ENCODE measurements around the gene GDI1.

The GDI1 gene

DNA sequence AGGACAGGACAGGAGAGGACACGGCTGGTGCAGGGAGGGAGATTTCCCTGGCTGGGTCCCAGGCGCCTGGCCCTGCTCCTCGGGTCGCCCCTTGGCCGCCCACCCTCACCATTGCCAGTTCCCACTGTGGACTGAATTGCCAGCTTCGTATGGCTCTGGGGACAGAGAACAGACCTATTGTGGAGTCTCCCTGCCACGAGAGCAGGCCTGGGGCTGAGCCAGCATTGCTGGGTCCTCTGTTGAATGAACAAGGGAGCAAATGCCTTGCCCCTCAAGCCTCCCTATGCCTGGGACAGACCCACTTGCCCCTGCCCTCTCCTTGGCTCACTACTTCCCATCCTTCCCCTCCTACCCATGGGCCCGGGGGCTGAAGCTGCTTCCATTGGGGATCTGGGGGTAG is 25.4 kb downstream of the GDI1 start:
- no peak for DNase-seq

DNA sequence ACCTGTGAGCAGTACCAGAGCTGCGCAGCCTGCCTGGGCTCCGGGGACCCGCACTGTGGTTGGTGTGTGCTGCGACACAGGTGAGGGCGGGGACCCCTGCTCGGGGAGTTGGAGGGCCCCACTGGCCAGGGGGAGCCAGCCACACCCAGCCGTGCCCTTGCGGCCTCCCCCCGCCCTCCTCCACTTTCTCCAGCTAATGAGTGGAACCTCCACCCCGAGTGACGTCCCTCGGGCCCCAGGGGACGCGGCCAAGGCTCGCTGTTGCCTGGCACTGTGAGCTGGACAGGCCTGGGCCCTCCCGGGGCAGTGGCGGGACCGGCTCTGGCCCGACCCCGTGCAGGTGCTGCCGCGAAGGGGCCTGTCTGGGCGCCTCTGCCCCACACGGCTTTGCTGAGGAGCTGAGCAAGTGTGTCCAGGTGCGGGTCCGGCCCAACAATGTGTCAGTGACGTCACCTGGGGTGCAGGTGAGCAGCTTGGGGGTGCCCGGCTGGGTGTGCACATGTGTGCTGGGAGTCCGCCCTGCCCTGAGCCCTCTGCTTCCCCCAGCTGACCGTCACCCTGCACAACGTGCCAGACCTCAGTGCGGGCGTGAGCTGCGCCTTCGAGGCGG is 26.8 kb downstream of the GDI1 start:
- no peak for DNase-seq

DNA sequence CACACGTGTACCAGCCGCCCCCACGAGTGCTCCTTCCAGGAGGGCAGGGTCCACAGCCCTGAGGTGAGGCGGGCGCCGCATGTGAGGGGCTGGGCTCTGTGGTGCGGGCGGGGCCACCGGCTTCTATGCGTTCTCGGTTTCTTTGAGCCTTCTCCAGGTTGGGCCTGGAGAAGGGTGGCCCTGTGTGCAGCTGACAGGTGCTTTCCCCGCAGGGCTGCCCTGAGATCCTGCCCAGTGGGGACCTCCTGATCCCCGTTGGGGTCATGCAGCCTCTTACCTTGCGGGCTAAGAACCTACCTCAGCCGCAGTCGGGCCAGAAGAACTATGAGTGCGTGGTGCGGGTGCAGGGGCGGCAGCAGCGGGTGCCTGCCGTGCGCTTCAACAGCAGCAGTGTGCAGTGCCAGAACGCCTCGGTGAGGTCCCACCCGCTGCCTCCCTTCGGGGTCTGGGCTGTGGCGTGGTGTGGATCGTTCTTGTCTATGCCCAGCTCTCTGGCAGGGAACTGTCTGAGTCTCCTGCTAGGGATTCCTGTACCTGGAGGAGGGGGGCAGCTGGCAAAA is 27.9 kb downstream of the GDI1 start:
- no peak for DNase-seq

DNA sequence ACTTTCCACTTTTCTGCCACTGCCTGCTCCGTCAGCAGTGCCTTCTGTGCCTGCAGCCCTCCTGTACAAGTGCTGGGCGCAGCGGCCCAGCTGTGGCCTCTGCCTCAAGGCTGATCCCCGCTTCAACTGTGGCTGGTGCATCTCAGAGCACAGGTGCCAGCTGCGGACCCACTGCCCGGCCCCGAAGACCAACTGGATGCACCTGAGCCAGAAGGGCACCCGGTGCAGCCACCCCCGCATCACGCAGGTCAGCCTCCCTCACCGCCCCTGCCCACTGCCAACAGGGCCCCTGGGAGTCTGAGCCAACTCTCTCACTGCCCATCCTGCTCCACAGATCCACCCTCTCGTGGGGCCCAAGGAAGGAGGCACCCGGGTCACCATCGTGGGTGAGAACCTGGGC is 28.6 kb downstream of the GDI1 start:
- DNase-seq = no peak

DNA sequence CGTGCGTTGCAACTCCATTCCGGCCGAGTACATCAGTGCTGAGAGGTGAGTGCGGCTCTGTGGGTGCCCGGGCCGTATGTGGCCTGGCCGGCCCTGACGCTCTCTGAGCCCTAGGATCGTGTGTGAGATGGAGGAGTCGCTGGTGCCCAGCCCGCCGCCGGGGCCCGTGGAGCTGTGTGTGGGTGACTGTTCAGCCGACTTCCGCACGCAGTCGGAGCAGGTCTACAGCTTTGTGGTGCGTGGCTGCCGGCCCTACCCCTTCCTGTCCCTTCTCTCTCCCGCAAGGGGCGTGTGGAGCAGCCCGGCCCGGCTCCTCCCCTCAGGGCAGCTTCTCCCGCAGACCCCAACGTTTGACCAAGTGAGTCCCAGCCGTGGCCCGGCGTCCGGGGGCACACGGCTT is 29.1 kb downstream of the GDI1 start:
- DNase-seq = no peak

DNA sequence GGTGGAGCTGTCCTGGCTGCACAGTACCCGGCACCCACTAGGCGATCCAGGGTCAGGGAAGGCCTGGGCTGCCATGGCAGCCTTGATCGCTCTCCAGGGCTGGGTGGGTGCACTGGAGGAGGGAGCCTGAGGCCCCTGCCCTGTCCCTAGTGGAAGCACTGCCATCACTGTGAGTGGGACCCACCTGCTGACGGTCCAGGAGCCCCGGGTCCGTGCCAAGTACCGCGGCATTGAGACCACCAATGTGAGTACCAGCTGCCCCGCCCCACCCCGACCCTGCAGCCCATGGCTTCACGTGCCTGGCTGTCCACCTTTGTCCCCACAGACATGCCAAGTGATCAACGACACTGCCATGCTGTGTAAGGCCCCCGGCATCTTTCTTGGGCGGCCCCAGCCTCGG is 30.0 kb downstream of the GDI1 start:
- DNase-seq = no peak

DNA sequence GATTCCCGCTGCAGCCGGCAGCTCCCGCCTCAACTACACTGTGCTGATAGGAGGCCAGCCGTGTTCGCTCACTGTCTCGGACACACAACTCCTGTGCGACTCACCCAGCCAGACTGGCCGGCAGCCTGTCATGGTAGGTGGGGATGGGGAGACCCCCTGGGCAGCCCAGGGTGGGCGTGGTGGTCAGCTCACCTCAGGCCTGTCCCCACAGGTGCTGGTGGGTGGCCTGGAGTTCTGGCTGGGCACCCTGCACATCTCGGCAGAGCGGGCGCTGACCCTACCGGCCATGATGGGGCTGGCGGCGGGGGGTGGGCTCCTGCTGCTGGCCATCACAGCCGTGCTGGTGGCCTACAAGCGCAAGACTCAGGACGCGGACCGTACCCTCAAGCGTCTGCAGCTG is 30.6 kb downstream of the GDI1 start:
- DNase-seq = no peak

DNA sequence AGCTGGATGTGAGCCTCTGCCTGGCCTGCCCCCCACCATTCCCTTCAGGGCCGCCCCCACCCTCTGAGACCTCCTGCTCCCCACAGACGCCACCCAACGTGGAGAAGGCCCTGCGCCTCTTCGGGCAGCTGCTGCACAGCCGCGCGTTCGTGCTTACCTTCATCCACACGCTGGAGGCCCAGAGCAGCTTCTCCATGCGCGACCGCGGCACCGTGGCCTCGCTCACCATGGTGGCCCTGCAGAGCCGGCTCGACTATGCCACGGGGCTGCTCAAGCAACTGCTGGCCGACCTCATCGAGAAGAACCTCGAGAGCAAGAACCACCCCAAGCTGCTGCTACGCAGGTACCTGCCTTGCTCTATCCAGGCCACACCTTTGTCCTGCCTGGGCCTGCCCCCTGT is 31.3 kb downstream of the GDI1 start:
- no peak for DNase-seq

DNA sequence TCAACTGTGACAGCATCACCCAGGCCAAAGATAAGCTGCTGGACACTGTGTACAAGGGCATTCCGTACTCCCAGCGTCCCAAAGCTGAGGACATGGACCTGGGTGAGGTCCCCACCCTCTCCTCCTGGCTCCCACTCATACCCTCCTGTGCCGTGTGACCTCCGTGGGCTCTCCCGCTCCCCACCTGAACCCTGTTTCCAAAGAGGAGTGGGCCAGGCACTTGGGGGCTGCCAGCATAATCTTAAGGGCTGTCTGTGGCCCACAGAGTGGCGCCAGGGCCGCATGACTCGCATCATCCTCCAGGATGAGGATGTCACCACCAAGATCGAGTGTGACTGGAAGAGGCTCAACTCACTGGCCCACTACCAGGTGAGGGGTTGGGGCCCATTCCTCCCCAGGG is 32.2 kb downstream of the GDI1 start:
- DNase-seq = no peak

DNA sequence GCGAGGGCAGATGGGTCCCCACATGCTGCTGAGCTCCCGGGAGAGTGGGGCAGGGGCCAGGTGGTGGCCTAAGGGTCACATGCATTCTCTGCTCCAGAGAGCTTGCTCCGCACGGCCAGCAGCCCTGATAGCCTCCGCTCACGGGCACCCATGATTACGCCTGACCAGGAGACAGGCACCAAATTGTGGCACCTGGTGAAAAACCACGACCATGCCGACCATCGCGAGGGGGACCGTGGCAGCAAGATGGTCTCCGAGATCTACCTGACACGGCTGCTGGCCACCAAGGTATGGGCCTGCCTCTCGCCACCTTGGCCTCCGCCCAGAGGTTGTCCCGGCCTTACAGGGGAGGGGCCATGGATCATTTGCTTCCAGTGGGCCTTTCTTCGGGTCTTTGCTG is 32.9 kb downstream of the GDI1 start:
- DNase-seq = no peak

DNA sequence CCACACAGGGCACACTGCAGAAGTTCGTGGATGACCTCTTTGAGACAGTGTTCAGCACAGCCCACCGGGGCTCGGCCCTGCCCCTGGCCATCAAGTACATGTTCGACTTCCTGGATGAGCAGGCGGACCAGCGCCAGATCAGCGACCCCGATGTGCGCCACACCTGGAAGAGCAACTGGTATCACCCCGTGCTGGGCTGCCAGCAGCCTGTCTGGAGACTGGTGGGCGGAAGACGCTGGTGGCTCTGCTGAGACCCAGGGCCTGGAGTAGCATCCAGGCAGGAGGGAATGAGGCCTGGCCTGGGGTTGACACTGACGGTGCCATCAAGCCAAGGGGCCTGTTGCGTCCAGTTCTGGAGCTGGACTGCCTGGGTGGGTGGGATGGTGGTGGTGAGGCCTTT is 33.5 kb downstream of the GDI1 start:
- no peak for DNase-seq

DNA sequence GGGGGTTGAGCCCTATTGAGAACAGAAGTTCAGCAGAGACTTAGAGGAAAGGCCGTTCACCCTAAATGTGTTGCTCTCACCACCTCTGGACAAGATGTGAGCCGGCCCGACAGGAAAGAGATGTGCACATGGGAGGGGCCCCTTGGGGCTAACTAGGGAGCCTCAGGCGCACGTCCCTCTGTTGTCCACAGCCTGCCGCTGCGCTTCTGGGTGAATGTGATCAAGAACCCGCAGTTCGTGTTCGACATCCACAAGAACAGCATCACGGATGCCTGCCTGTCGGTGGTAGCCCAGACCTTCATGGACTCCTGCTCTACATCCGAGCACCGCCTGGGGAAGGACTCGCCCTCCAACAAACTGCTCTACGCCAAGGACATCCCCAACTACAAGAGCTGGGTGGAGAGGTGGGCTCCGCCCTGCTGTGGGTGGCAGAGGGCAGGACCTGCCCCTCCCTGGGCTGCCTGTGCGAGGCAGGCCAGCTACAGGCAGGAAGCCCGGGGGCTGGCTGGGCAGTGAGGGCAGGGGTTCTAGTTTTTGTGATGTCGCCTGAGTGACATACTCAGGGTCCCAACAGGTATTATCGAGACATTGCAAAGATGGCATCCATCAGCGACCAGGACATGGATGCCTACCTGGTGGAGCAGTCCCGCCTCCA is 34.1 kb downstream of the GDI1 start:
- DNase-seq = no peak

DNA sequence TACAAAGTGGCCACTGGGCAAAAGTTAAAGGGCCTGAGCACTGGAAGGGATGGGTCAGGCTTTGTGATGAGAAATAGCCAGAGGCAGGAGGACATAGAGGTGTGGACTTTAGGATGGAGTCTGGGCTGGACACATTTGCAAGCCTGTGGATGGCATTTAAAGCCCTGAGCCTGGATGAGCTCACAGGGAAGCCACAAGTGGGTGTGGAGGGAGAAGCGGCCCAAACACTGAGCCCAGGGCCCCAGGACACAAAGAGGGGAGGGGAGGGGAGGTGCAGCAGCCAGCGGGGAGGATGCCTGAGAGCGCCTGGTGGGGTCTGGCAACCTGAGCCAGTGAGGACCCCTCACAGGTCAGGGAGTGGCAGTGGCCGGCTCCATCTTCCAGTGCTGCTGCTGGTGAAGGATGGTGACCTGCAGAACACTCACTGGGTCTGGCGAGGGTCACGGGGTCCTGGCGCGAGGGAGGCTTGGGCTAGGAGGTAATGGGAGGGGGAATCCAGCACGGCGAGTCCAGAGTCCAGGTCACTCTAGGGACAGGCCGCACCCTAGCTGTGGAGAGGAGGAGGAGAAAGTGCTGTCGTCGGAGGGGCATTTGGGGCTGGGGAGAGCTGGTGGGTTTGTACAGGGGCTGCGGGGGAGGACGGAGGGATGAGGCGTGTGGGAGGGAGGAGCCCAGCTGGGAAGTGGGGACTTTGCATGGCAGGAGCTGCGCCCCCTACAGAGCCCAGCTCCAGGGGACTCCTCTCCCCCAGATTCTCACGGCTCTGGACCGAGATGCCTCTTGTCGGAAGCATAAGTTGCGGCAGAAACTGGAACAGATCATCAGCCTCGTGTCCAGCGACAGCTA is 35.1 kb downstream of the GDI1 start:
- DNase-seq = no peak

DNA sequence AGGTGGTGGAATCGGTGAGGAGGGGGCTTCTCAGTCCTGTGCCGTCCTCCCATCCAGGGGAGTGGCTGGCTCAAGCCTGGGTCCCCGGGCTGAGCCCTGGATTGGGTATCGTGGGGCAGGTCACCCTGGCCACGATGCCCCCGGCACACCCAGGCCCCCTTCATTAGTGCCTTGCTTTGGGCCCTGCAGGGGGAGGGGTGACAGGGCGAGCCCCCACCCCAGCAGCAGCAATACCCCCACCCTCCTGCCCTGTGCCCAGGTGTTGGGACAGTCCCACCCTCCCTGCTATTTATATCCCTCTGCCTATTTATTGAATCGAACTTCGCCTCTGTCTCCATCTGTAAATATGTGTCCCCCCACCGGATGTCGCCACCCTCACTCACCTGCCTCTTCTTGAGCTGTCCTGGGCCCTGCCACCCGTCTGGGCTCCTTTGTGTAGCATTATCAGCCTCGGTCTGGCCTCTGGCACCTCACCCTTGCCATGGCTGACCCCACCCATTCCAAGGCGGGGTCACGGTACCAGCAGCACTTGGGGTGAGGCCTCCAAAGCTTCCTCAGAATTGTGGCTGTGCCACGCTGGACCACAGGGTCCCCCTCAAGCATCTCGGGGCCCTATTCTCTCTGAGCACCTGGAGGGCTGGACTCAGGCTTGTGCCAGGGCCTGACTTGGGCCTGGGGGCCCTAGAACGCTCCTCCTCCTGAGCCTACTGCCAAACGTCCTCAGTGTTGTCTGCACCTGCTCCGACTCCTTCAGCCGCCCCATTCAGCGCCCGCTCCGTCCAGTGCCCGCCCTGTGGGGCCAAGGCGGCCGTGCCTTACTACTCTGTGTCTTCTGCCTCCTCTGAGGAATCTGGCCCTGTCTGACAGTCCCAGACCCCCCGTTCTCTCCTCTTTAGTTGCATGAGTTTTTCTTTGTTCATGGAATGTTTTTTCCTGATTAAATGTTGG is 36.0 kb downstream of the GDI1 start:
- no peak for DNase-seq

DNA sequence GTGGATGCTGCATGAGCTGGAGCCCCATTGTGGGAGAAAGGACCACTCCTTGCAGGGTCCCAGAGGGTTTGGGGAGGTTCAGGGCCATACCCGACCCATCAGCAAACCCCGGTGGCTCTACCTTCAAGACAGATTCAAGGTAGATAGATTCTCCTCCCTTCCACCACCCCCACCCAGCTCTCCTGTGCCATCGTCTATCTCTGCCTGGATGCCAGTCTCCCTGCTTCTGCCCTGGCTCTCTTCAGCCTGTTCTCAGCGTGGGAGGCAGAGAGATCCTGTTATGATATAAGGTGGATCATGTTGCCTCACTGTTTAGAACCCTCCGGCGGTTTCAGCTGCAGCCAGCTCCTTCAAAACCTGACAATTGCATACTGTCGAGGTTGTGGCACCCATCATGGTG is 36.7 kb downstream of the GDI1 start:
- no peak for DNase-seq

DNA sequence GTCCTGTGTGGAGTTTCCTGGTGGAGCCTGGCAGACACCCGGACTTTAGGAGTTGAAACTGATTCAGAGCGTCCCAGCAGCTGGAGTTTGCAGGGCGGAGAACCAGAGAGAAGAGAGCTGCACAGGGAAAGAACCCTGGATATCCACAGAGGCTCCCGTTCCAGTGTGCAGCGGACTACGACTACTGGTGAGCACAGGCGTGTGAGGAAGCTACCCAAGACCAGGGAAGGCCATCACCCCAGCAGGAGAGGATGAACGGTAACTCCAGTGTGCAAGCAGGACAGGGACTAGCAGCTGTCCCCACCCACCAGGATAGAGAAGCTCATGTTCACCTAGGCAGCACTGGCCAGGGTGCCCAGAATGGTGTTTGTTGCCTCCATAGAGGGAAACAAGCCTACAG is 39.9 kb downstream of the GDI1 start:
- no peak for DNase-seq

DNA sequence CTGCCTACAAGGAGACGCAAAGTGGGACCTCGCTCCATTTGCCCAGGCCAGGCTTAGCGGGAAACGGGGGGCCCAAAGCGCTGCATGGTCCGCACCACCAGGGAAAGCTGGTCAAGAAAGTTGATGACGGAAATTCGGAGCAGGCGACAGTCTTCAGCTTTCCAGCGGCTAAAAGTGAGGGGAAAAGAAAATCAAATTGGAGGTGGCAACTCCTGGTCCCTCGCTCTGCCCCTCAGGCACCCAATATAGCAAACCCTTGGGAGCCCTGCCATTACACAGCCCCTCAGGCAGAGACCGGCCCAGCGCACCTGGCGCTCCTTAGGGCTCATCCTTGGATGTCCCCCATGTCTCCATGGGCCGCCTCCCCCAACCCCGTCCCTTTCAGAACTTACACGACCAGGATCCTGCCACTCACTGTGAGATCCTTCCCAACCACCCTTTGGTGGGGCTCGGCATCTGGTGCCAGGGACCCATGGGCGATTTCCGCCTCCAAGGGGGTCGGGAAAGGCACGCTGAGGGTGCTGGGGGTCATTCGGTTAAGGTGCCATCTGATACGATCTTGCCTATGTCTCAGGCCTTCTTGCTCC is 41.0 kb downstream of the GDI1 start:
- no peak for DNase-seq

DNA sequence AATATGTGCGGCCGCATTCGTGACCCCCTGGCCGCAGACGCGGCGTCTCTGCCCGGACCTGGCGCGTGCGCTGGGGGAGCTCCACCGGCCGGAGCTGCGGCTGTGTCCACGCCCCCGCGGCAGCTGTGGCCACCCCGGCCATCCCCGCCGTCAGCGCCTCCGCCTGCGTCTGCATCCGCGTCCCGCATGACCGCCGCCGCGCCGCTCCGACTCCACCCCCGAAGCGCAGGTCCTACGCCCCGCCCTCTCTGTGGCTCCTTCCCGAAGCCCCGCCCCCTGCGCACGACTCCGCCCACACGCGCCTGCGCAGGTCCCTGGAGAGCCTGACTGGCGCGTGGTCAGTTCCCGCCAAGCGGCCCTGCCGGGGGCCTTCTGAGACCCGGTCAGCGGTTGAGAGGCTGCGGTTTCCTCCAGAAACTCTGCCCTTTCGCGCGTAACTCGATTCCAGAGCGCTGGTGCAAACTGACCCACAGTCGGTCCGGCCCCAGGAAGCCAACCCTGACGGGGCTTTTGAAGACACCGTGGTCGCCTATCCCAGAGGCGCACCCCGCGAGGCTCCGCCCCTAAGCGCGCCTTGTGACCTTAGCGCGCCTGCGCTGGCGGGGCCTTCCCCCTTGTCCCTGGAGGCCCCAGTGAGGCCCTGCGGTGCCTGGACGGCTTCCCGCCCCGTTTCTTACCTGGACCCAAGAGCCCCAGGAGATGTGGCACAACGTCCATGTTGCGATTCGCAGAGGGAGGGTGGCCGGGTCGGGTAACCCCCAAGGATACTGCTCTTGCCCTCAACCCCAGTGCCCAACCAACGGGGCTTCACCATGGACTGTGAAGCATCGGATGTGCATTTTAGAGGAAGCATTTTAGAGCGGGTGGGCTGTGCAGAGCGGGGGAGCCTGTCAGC is 42.0 kb downstream of the GDI1 start, which contains the start of gene LAGE3:
LAGE3 (minus strand) TSS at position 554 of the 895 bp plus-strand sequence; CDS start at position 188, 366 bp downstream.
- DNase-seq = peak; percentile 94 to 97 (median 96)

DNA sequence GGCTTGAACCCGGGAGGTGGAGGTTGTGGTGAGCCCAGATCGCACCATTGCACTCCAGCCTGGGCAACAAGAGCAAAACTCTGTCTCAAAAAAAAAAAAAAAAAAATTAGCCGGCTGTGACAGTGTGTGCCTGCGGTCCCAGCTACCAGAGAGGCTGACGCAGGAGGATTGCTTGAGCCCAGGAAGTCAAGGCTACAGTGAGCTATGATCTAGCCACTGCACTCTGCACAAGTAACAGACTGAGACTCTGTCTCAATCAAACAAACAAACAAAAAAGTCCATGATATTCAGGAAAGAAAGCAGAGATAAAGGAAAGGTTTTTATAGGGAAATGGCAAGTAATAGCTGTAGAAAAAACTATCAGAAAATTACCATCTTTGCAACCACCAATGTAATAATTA is 44.2 kb downstream of the GDI1 start:
- no peak for DNase-seq

DNA sequence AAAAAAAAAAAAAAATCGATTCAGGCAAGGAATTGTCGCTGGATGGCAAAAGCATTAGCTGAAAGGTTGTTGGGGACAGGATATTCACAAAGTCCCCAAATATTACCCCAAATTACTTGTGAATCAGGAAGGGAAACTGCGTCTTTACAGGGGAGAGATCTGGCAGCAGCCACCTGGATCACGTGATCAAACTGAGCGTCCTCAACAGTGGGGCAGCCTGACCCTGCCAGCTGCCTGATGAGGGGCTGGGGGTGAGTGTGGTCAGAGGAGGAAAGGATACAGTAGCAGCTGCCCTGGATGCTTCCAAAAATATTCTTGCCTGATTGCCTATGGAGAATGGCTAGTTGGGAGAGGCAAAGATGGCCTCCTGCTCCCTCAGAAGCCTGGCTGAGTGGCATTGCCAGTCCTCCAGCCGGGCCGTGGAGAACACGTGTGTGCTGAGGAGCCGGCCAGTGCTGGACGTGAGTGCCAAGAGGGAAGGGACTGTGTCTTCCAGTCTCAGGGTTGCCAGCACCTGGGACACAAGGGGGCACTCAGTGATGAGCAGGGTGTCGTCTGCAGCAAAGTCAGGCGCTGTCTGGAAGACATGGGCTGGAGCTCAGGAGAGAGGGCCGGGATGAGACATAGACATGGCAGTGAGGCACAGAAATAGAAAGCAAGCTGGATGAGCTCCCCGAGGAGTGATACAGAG is 45.1 kb downstream of the GDI1 start:
- DNase-seq = no peak

Measured in suppressor macrophage (primary cell).